Measurements from ENCODE around the gene HOXA4.

Gene HOXA4

DNA sequence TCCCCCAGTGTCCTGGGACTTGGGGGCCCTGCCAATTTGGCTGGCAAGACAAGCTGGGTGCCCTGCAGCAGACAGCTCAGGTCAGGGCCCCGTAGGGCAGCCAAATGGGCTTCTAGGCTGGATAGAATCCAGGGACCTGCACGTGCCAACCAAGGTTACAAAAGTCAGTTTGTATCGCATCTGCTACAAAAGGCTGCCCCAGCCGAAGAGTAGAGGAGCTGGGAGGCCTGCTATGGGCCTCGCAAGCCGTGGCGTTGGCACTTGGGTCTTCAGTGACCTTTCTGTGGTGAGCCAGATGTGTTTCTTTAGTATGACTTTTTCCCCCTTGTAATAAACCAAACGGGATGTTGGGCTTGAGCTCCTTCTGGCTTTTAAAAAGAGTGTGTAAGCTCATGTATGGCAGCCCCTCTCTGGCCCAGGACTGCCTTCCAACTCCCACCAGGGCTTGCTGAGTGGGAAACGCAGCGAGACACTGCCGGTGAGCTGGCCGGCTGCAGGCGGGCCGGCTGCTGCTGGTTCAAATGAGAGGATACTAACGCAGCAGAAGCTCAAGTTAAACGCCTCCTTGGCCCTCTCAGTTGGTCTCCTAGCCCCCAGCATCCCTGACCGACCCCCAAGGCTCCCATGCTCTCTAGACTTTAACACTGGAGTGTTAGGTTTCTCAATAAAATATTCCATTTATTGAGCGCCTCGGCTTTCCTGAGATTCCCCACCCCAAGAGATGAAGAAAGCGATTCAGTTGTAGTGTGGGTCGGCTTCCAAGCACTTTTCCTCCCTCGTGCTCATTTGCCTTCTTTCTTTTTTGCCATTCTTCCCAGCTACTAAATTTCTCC lies 46.6 kb upstream of the HOXA4 start:
- TF ChIP-seq, protein P1, sequence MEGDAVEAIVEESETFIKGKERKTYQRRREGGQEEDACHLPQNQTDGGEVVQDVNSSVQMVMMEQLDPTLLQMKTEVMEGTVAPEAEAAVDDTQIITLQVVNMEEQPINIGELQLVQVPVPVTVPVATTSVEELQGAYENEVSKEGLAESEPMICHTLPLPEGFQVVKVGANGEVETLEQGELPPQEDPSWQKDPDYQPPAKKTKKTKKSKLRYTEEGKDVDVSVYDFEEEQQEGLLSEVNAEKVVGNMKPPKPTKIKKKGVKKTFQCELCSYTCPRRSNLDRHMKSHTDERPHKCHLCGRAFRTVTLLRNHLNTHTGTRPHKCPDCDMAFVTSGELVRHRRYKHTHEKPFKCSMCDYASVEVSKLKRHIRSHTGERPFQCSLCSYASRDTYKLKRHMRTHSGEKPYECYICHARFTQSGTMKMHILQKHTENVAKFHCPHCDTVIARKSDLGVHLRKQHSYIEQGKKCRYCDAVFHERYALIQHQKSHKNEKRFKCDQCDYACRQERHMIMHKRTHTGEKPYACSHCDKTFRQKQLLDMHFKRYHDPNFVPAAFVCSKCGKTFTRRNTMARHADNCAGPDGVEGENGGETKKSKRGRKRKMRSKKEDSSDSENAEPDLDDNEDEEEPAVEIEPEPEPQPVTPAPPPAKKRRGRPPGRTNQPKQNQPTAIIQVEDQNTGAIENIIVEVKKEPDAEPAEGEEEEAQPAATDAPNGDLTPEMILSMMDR (IDR thresholded peaks at IDR 0.05; ENCODE audit: low read depth, low read length, missing control alignments) = no peak
- no peak for DNase-seq (ENCODE audit: low read depth)
- in situ Hi-C loops (cut with HindIII; ENCODE audit: low sequenced_read_pairs) = no loop called here
- no peak overlapping the region for H3K4me3 ChIP-seq (ENCODE audit: low read depth, low read length)

DNA sequence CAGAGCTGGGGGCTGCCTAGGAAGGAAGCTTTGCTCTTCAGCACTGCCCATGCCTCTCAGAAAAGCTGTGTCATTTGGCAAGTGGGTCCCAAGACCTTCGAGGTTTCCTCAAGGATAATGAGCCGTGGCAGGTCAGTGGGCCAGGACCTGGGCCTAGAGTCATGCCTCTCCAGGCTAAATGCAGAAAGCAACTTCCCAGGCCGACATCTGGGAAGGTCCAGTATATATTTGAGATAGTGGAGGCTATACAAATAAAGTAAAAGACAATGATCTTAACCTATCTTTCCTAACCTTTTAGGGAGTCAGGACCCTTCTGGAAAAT lies 45.9 kb upstream of the HOXA4 start:
- in situ Hi-C loops (cut with HindIII; ENCODE audit: low sequenced_read_pairs) = no loop called here
- TF ChIP-seq, protein P1 (IDR thresholded peaks at IDR 0.05; ENCODE audit: low read depth, low read length, missing control alignments) = no peak
- no peak for DNase-seq (ENCODE audit: low read depth)
- H3K4me3 ChIP-seq (ENCODE audit: low read depth, low read length) = no peak overlapping the region

DNA sequence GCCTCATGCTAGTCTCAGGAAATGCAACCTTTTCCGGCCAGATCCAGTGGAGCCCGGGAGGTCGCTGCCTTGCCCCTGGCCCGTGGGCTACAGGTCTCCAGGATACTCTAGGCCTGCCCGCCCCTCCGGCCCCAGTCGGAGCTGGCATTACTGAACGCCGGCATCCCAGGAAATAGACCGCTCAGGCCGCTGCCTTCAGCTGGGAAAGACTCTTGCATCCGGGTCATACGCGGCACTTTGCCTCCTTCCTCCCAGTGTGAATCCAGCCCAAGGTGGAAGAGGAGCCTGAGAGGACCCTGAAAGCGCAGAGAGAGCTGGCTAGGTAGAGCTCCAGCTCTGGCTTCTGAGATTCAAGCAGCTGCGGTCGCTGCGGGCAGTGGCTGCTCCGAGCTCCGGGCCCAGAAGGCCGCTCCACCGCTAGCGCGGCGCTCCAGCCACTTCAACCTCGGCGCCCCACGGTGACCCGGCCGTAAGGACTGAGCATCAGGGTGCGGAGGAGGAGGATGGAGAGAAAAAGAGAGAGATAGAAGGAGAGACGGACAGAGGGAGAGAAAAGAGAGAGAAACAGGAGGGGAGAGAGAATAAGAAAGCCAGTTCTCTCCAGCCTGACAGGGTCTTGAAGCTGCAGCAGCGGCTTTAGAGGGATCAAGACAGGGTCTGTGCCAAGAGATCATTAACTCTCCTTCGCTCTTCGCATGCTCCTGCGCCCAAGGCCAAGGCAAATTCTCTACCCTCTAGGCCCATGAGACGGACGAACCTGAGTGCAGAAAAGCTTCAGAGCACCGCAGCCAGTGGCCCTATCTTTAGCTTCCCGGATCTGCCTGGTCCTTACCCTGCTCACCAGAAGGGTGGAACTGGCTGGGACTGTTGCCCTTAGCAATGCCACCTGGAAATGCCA lies 45.3 kb upstream of the HOXA4 start:
- TF ChIP-seq, protein P1 (IDR thresholded peaks at IDR 0.05; ENCODE audit: low read depth, low read length, missing control alignments) = no peak
- H3K4me3 ChIP-seq (ENCODE audit: low read depth, low read length) = no peak overlapping the region
- DNase-seq (ENCODE audit: low read depth) = no peak
- in situ Hi-C loops (cut with HindIII; ENCODE audit: low sequenced_read_pairs) = no loop called here

- H3K4me3 ChIP-seq (ENCODE audit: low read depth, low read length) = no peak overlapping the region
- DNase-seq (ENCODE audit: low read depth) = no peak
- in situ Hi-C loops (cut with HindIII; ENCODE audit: low sequenced_read_pairs) = loop anchor here (25.0 kb wide), 1 partner anchor 1013 kb away; the partner anchor contains the start of gene NFE2L3
- TF ChIP-seq, protein P1 (IDR thresholded peaks at IDR 0.05; ENCODE audit: low read depth, low read length, missing control alignments) = no peak
Measured at GRCh38 chr7:27174874-27175625, 44.5 kb upstream of the HOXA4 start.

GRCh38 chr7:27173956-27174873 lies 43.7 kb upstream of the HOXA4 start, which contains the start of gene HOXA10:
HOXA10 (minus strand) TSS chr7:27174320; CDS start chr7:27174306, 14 bp downstream.
- in situ Hi-C loops (cut with HindIII; ENCODE audit: low sequenced_read_pairs) = loop anchor here (25.0 kb wide), 1 partner anchor 1012 kb away; the partner anchor contains the start of gene NFE2L3
- TF ChIP-seq, protein P1 (IDR thresholded peaks at IDR 0.05; ENCODE audit: low read depth, low read length, missing control alignments) = no peak
- H3K4me3 ChIP-seq (ENCODE audit: low read depth, low read length) = no peak within 1 kb of the TSS
- DNase-seq (ENCODE audit: low read depth) = no peak
